ENCODE results near the gene RAB11B. TPM values are rescaled to one million over a fixed set of nuclear protein-coding genes. Genes with fewer than 3 reads are reported as not detected.

The RAB11B gene
- total and polyA plus RNA-seq, 9 of the 15 experiments (the other 6 are each of a cell fraction or from before 2014, with no cell fraction given): 0.74 to 71.0 (median 13.8) TPM

DNA sequence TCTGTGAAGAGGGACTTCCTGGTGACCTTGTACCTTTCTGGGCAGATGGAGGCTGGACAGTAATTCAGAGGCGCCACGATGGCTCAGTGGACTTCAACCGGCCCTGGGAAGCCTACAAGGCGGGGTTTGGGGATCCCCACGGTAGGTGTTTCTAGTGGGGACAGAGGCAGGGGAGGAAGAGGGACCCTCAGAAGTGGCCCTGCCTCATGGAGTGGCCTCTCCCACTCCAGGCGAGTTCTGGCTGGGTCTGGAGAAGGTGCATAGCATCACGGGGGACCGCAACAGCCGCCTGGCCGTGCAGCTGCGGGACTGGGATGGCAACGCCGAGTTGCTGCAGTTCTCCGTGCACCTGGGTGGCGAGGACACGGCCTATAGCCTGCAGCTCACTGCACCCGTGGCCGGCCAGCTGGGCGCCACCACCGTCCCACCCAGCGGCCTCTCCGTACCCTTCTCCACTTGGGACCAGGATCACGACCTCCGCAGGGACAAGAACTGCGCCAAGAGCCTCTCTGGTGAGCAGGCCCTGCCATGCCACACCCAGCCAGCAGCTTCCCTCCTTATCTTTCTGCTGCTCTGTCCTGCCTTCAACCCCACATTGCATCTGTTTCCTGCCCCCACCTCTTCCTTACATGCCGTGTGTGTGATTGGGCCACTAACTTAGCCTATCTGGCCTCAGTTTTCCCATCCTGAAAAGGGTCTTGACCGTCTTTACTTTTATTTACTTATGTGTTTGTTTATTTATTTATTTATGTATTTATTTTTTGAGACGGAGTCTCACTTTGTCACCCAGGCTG is 19.0 kb upstream of the RAB11B start (continued):
- TF ChIP-seq, protein P1, sequence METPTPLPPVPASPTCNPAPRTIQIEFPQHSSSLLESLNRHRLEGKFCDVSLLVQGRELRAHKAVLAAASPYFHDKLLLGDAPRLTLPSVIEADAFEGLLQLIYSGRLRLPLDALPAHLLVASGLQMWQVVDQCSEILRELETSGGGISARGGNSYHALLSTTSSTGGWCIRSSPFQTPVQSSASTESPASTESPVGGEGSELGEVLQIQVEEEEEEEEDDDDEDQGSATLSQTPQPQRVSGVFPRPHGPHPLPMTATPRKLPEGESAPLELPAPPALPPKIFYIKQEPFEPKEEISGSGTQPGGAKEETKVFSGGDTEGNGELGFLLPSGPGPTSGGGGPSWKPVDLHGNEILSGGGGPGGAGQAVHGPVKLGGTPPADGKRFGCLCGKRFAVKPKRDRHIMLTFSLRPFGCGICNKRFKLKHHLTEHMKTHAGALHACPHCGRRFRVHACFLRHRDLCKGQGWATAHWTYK (CRISPR knock-in tag; IDR thresholded peaks at IDR 0.05): 0 out of 2 replicates have a peak, but pooled peaks have one; percentile 19
- TF ChIP-seq ZNF436 (CRISPR knock-in tag; IDR thresholded peaks at IDR 0.05) (no peak), TCF7 (IDR thresholded peaks at IDR 0.05; ENCODE audit: borderline replicate concordance) (no peak), MYC (IDR thresholded peaks at IDR 0.05; ENCODE audit: low read depth, low read length) (peak; percentile 47), MYC (CRISPR knock-in tag; IDR thresholded peaks at IDR 0.05; ENCODE audit: borderline replicate concordance, low read depth) (no peak), ZNF707 (CRISPR knock-in tag; conservative IDR thresholded peaks at IDR 0.05) (no peak), CHD4 (IDR thresholded peaks at IDR 0.05; ENCODE audit: insufficient read depth, insufficient replicate concordance, low read depth, low read length, poor library complexity, severe bottlenecking) (no peak), GATA2 (CRISPR knock-in tag; IDR thresholded peaks at IDR 0.05) (peak; percentile 70), ZNF785 (CRISPR knock-in tag; IDR thresholded peaks at IDR 0.05) (no peak), PHF21A (IDR thresholded peaks at IDR 0.05; ENCODE audit: borderline replicate concordance, low read depth) (no peak), BMI1 (IDR thresholded peaks at IDR 0.05; ENCODE audit: low read length) (no peak), NR2C1 (IDR thresholded peaks at IDR 0.05) (no peak), NR2C1 (tag; IDR thresholded peaks at IDR 0.05) (no peak), ZNF140 (CRISPR knock-in tag; IDR thresholded peaks at IDR 0.05) (no peak), SP1 (CRISPR knock-in tag; IDR thresholded peaks at IDR 0.05) (no peak), PBX2 (CRISPR knock-in tag; IDR thresholded peaks at IDR 0.05; ENCODE audit: low read depth) (no peak), PBX2 (tag; conservative IDR thresholded peaks at IDR 0.05; ENCODE audit: low read depth) (no peak), TRIM28 (IDR thresholded peaks at IDR 0.05) (peak; percentile 24; the same call in 1 of the 2 replicates), MNT (conservative IDR thresholded peaks at IDR 0.05) (peak in 1 of 2 experiments; percentile 54; a peak in 2 of 4 replicates), BCOR (IDR thresholded peaks at IDR 0.05) (peak; percentile 95), ZSCAN32 (CRISPR knock-in tag; IDR thresholded peaks at IDR 0.05) (no peak), CBX3 (IDR thresholded peaks at IDR 0.05; ENCODE audit: borderline replicate concordance in 1 of 2, low read length in 2 of 2) (peak in 1 of 2 experiments; percentile 39; a peak in 1 of 3 replicates), NCOA4 (IDR thresholded peaks at IDR 0.05; ENCODE audit: partially characterized antibody) (peak; percentile 21)

Data from K562 (cell line).